ENCODE results near the gene ZBTB40. TPM values are rescaled to one million over a fixed set of nuclear protein-coding genes. Genes with fewer than 3 reads are reported as not detected.

ZBTB40 gene
- total RNA-seq, 6 experiments from 2014 or later, result 8.8 to 12.2 (median 10.7) TPM

GRCh38 chr1:22527555-22528296, 76.1 kb downstream of the ZBTB40 start:
- no peak overlapping the region for H3K4me3 Mint-ChIP-seq
- H3K4me1 Mint-ChIP-seq (ENCODE audit: low read depth), result peaks cover 23% of the 10 kb centered on the region
- no peaks in the 10 kb centered on the region; the same call in none of the 2 replicates for H3K27me3 Mint-ChIP-seq (ENCODE audit: insufficient read depth)
- no peak for DNase-seq
- no peaks in the 10 kb centered on the region for H3K9me3 Mint-ChIP-seq
- TF ChIP-seq, protein P1, sequence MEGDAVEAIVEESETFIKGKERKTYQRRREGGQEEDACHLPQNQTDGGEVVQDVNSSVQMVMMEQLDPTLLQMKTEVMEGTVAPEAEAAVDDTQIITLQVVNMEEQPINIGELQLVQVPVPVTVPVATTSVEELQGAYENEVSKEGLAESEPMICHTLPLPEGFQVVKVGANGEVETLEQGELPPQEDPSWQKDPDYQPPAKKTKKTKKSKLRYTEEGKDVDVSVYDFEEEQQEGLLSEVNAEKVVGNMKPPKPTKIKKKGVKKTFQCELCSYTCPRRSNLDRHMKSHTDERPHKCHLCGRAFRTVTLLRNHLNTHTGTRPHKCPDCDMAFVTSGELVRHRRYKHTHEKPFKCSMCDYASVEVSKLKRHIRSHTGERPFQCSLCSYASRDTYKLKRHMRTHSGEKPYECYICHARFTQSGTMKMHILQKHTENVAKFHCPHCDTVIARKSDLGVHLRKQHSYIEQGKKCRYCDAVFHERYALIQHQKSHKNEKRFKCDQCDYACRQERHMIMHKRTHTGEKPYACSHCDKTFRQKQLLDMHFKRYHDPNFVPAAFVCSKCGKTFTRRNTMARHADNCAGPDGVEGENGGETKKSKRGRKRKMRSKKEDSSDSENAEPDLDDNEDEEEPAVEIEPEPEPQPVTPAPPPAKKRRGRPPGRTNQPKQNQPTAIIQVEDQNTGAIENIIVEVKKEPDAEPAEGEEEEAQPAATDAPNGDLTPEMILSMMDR (IDR thresholded peaks at IDR 0.05), result peak; percentile 30; the same call in 1 of the 2 replicates
- no peaks in the 10 kb centered on the region for H3K36me3 Mint-ChIP-seq (ENCODE audit: low read depth)
- peak overlapping the region; percentile 11; the same call in 1 of the 2 replicates for H3K27ac Mint-ChIP-seq

DNA sequence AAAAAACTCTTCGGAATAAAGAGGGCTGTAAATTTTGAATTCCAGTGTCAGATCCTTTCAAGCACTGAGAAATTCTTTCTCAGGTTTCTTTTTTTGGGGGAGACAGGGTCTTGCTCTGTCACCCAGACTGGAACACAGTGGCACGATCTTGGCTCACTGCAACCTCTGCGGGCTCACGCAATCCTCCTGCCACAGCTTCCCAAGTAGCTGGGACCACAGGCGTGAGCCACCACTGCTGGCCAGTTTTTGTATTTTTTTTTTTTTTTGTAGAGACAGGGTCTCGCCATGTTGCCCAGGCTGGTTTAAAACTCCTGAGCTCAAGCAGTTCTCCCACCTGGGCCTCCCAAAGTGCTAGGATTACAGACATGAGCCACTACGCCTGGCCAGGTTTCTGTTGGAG, 76.8 kb downstream of the ZBTB40 start:
- no peak overlapping the region for H3K4me3 Mint-ChIP-seq

DNA sequence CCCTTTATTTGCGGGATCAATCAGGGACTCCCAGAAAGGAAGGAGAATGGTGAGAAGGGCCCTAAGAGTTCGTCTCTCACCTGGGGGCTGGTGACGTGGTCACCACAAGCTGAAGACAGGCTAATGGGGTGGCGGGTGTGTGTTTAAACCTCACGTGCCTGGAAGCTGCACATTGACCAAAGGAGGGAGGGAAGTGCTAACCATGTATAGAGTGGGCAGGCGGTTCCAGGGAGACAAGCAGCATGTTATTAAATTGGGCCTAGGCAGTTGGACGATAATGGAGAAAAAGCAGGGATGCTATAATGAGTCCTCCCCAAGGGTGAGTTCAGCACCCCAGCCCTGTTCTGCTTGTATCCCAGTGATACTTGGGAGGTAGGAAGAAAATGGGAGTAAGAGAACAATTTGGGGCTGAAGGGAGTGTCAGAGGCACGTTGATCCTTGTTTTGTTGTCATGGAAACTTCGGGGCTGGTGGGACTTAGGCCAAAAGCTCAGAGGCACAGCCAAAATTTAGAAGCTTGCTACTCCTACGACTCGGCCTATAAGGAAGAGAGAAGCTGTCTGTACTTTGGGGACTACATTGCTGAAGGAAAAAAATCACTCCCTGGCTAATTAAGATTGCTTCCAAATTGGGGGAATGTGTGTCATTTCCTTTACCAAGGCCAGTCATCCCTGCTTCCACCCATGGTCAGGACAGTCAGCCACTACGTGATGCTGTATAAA, 78.4 kb downstream of the ZBTB40 start:
- peak; percentile 49 for DNase-seq
- Mint-ChIP-seq H3K9me3 (no peaks in the 10 kb centered on the region), H3K4me3 (no peak overlapping the region), H3K36me3 (ENCODE audit: low read depth) (no peaks in the 10 kb centered on the region), H3K27ac (peak overlapping the region; percentile 90), H3K27me3 (ENCODE audit: insufficient read depth) (no peaks in the 10 kb centered on the region; the same call in none of the 2 replicates), H3K4me1 (ENCODE audit: low read depth) (peaks cover 23% of the 10 kb centered on the region)
- TF ChIP-seq, protein P1 (IDR thresholded peaks at IDR 0.05), result no peak

More for the DNA sequence above, 76.8 kb downstream of the ZBTB40 start:
- no peaks in the 10 kb centered on the region for H3K36me3 Mint-ChIP-seq (ENCODE audit: low read depth)
- no peak for DNase-seq
- H3K27me3 Mint-ChIP-seq (ENCODE audit: insufficient read depth), result no peaks in the 10 kb centered on the region; the same call in none of the 2 replicates
- peak overlapping the region; percentile 90; the same call in 1 of the 2 replicates for H3K27ac Mint-ChIP-seq
- no peaks in the 10 kb centered on the region for H3K9me3 Mint-ChIP-seq
- peaks cover 23% of the 10 kb centered on the region for H3K4me1 Mint-ChIP-seq (ENCODE audit: low read depth)
- TF ChIP-seq, protein P1 (IDR thresholded peaks at IDR 0.05), result no peak

GRCh38 chr1:22530715-22531114, 79.1 kb downstream of the ZBTB40 start:
- Mint-ChIP-seq H3K9me3 (no peaks in the 10 kb centered on the region), H3K27ac (peak overlapping the region; percentile 90), H3K27me3 (ENCODE audit: insufficient read depth) (no peaks in the 10 kb centered on the region; the same call in none of the 2 replicates), H3K4me1 (ENCODE audit: low read depth) (peaks cover 23% of the 10 kb centered on the region), H3K4me3 (no peak overlapping the region), H3K36me3 (ENCODE audit: low read depth) (no peaks in the 10 kb centered on the region)
- no peak for DNase-seq
- TF ChIP-seq, protein P1 (IDR thresholded peaks at IDR 0.05), result no peak

DNA sequence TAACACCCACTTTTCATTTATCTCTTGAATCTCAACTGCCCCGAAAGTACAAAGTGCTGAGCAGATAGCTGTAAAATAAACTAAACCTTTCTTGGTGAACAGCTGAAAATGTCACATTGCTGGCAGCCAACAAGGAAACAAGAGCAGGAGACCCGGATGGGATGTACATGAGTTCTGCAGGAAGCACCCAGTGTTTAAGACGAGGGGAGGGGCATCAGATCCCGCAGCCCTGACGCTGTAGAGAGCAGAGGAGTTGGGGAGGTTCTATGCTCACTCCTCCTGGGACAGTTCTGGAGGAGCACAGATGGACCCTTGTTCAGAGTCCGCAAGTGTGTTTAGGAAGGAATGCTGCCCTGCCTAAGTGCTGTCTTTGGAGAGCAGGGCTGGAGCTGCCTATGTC, 79.6 kb downstream of the ZBTB40 start:
- DNase-seq, result no peak
- no peak overlapping the region for H3K4me3 Mint-ChIP-seq
- H3K27me3 Mint-ChIP-seq (ENCODE audit: insufficient read depth), result no peaks in the 10 kb centered on the region; the same call in none of the 2 replicates

More for the DNA sequence above, 79.6 kb downstream of the ZBTB40 start:
- no peaks in the 10 kb centered on the region for H3K9me3 Mint-ChIP-seq
- peaks cover 23% of the 10 kb centered on the region for H3K4me1 Mint-ChIP-seq (ENCODE audit: low read depth)
- no peaks in the 10 kb centered on the region for H3K36me3 Mint-ChIP-seq (ENCODE audit: low read depth)
- TF ChIP-seq, protein P1 (IDR thresholded peaks at IDR 0.05), result no peak
- no peak overlapping the region for H3K27ac Mint-ChIP-seq
